ENCODE data around the gene TSPAN5. TPM values are rescaled to one million over a fixed set of nuclear protein-coding genes. Genes with fewer than 3 reads are reported as not detected.
A peak's percentile ranks its signal among the peaks of the same experiment; 100 is the strongest.
"Not testable (repeated sequence)": the region's sequence is repeated elsewhere in the genome, so short reads cannot be mapped to it uniquely, and the experiment has no call there.

The TSPAN5 gene
- 10 to 100 TPM; 16.8 to 17.4 TPM for total RNA-seq
- 10 to 100 TPM; 34.0 to 40.4 TPM for polyA plus RNA-seq

DNA sequence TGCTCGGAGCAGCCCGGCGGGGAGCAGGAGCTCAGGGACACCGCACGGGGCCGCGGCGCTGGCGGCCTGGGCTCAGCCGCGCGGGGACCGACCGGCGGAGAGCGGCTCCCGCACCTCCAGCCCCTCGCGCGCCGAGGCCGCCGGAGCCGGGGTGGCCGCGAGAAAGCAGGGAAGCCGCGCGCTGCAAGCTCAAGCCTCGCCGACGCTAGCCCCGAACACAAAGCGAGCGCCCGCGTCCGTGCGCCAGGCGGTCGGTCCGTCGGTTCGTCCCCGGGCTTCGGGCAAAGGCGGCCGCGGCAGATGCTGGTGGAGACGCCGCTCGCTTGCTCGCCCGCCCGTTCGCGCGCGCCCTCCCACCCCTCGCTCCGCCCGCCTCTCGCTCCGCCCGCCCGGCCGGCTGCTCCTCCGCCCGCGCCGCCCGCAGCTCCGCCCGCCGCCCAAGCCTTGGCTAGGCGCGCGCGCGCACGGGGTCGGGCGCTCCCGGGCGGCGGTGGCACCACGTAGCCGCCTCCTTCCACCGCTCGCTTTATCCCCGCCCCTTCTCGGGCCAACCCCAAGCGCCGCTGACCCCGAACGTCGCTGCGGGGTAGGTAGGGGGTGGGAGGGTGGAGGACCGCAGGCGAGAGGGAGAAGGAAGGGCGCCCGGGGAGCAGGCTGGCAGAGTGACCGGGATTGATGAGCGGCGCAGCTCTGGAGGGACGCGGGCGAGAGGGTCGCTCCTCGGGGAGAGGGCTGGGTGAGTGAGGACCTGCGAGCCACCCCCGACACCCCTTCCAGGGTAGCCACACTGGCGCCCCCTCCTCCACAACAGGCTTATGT lies at the start of gene TSPAN5:
TSS of gene TSPAN5 (minus strand) at position 325 of the 819 bp plus-strand sequence.
- CTCF ChIA-PET (ENCODE audit: partially characterized antibody): interaction anchor here (0.8 to 2.5 kb wide), 8 partner anchors 10 to 398 kb away, joined by 3 to 9 read pairs (median 3); partner anchors contain the start of gene METAP1
- Histone ChIP-seq H3K4me1 (ENCODE audit: insufficient read depth, low read length) (peaks cover 82% of the 10 kb centered on the region), H3K27ac (ENCODE audit: low read depth, low read length) (peak within 1 kb of the TSS; percentile 60), H3K27me3 (ENCODE audit: insufficient read depth, low read length) (no peaks in the 10 kb centered on the region), H3K9me3 (ENCODE audit: control insufficient read depth in 1 of 2, low read length in 2 of 2) (no peaks in the 10 kb centered on the region), H3K36me3 (ENCODE audit: insufficient read depth, low read length) (no peaks in the 10 kb centered on the region), H3K4me3 (ENCODE audit: low read length in 2 of 2) (peak within 1 kb of the TSS; percentile 95 to 99)
- peak within 1 kb of the TSS; percentile 91 to 100 (median 96) for H3K4me3 Mint-ChIP-seq
- intact Hi-C loops (cut with micrococcal nuclease): loop anchor here (1.0 to 10.0 kb wide), 9 partner anchors 15 to 516 kb away; partner anchors contain the start of genes EIF4E, METAP1, RAP1GDS1 and STPG2
- POLR2A ChIA-PET (ENCODE audit: partially characterized antibody): interaction anchor here (0.7 to 3.7 kb wide), 21 partner anchors 12 to 397 kb away, joined by 3 to 27 read pairs (median 6); partner anchors contain the start of genes EIF4E, METAP1 and RAP1GDS1
- no peaks in the 10 kb centered on the region for H3K27me3 Mint-ChIP-seq
- H3K36me3 Mint-ChIP-seq: peaks cover 0 to 17% of the 10 kb centered on the region in 2 donors
- peak; percentile 77 to 83 (median 80) for DNase-seq
- peaks cover 55 to 91% (median 74%) of the 10 kb centered on the region in 4 donors for H3K4me1 Mint-ChIP-seq
- no peaks in the 10 kb centered on the region for H3K9me3 Mint-ChIP-seq
- H3K27ac Mint-ChIP-seq: peak within 1 kb of the TSS; percentile 59 to 96 (median 92)

- H3K36me3 ChIP-seq (ENCODE audit: insufficient read depth, low read length): no peaks in the 10 kb centered on the region
- H3K4me1 Mint-ChIP-seq: peaks cover 34 to 55% (median 38%) of the 10 kb centered on the region in 4 donors
- H3K4me3 ChIP-seq (ENCODE audit: low read length in 2 of 2): peak overlapping the region in 1 of 2 donors; percentile 7
- peak overlapping the region in 7 of 8 donors; percentile 78 to 95 (median 90) for H3K4me3 Mint-ChIP-seq
- H3K9me3 Mint-ChIP-seq: peaks cover 0 to 30% (median 8%) of the 10 kb centered on the region in 8 donors
- ChIA-PET POLR2A (ENCODE audit: partially characterized antibody) (interaction anchor here (1.0 to 2.4 kb wide), 6 partner anchors 18 to 82 kb away, joined by 3 to 12 read pairs (median 6); partner anchors contain the start of gene TSPAN5), CTCF (ENCODE audit: partially characterized antibody) (no interaction called here)
- intact Hi-C loops (cut with micrococcal nuclease): loop anchor here (1.0 kb wide), 3 partner anchors 18 to 49 kb away; partner anchors contain the start of gene TSPAN5
- DNase-seq: no peak
- H3K27ac ChIP-seq (ENCODE audit: low read depth, low read length): peak overlapping the region; percentile 32
- peaks cover 0 to 2% of the 10 kb centered on the region in 2 donors for H3K36me3 Mint-ChIP-seq
- no peaks in the 10 kb centered on the region for H3K27me3 ChIP-seq (ENCODE audit: insufficient read depth, low read length)
- peak overlapping the region; percentile 77 to 96 (median 92) for H3K27ac Mint-ChIP-seq
- no peaks in the 10 kb centered on the region for H3K9me3 ChIP-seq (ENCODE audit: control insufficient read depth in 1 of 2, low read length in 2 of 2)
- peaks cover 36% of the 10 kb centered on the region for H3K4me1 ChIP-seq (ENCODE audit: insufficient read depth, low read length)
- H3K27me3 Mint-ChIP-seq: no peaks in the 10 kb centered on the region
Measured at GRCh38 chr4:98706935-98707334, 48.5 kb upstream of the TSPAN5 start.

- CTCF ChIA-PET (ENCODE audit: partially characterized antibody): no interaction called here
- H3K27ac ChIP-seq (ENCODE audit: low read depth, low read length): peak overlapping the region; percentile 32
- H3K36me3 Mint-ChIP-seq: peaks cover 0 to 2% of the 10 kb centered on the region in 2 donors
Measured at GRCh38 chr4:98706200-98706813, 47.9 kb upstream of the TSPAN5 start.

DNA sequence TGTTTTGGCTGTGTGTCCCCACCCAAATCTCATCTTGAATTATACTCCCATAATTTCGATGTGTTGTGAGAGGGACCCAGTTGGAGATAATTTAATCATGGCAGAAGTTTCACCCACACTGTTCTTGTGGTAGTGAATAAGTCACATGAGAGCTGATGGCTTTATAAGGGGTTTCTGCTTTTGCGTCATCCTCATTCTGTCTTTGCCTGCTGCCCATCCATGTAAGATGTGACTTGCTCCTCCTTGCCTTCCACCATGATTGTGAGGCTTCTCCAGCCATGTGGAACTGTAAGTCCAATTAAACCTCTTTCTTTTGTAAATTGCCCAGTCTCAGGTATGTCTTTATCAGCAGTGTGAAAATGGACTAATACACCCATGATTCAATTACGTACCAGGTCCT lies 47.2 kb upstream of the TSPAN5 start:
- H3K4me3 ChIP-seq (ENCODE audit: low read length in 2 of 2): peak overlapping the region in 1 of 2 donors; percentile 12
- H3K36me3 Mint-ChIP-seq; H3K36me3 ChIP-seq (ENCODE audit: insufficient read depth, low read length); intact Hi-C loops (cut with micrococcal nuclease); H3K27ac ChIP-seq (ENCODE audit: low read depth, low read length); H3K9me3 ChIP-seq (ENCODE audit: control insufficient read depth in 1 of 2, low read length in 2 of 2); H3K27me3 ChIP-seq (ENCODE audit: insufficient read depth, low read length); DNase-seq; H3K27me3 Mint-ChIP-seq; CTCF ChIA-PET (ENCODE audit: partially characterized antibody): not testable (repeated sequence)
- Mint-ChIP-seq H3K9me3 (peaks cover 0 to 30% (median 8%) of the 10 kb centered on the region in 8 donors), H3K27ac (peak overlapping the region in 5 of 7 donors; percentile 60 to 93 (median 87)), H3K4me1 (peaks cover 33 to 49% (median 38%) of the 10 kb centered on the region in 4 donors), H3K4me3 (peak overlapping the region in 6 of 8 donors; percentile 78 to 95 (median 90))
- H3K4me1 ChIP-seq (ENCODE audit: insufficient read depth, low read length): peaks cover 36% of the 10 kb centered on the region
- POLR2A ChIA-PET (ENCODE audit: partially characterized antibody): interaction anchor here (1.1 to 2.4 kb wide), 5 partner anchors 17 to 81 kb away, joined by 3 to 12 read pairs (median 9); partner anchors contain the start of gene TSPAN5

More at GRCh38 chr4:98706200-98706813, 47.9 kb upstream of the TSPAN5 start:
- no peaks in the 10 kb centered on the region for H3K36me3 ChIP-seq (ENCODE audit: insufficient read depth, low read length)
- DNase-seq: peak; percentile 72 to 84 (median 78)
- Mint-ChIP-seq H3K4me1 (peaks cover 33 to 49% (median 38%) of the 10 kb centered on the region in 4 donors), H3K4me3 (peak overlapping the region; percentile 78 to 95 (median 88)), H3K9me3 (peaks cover 0 to 30% (median 8%) of the 10 kb centered on the region in 8 donors), H3K27me3 (no peaks in the 10 kb centered on the region), H3K27ac (peak overlapping the region; percentile 77 to 96 (median 92))
- no peaks in the 10 kb centered on the region for H3K27me3 ChIP-seq (ENCODE audit: insufficient read depth, low read length)
- H3K4me1 ChIP-seq (ENCODE audit: insufficient read depth, low read length): peaks cover 36% of the 10 kb centered on the region
- POLR2A ChIA-PET (ENCODE audit: partially characterized antibody): interaction anchor here (1.0 to 2.4 kb wide), 6 partner anchors 18 to 81 kb away, joined by 3 to 12 read pairs (median 6); partner anchors contain the start of gene TSPAN5
- peak overlapping the region; percentile 12 to 34 for H3K4me3 ChIP-seq (ENCODE audit: low read length in 2 of 2)
- no peaks in the 10 kb centered on the region for H3K9me3 ChIP-seq (ENCODE audit: control insufficient read depth in 1 of 2, low read length in 2 of 2)
- intact Hi-C loops (cut with micrococcal nuclease): loop anchor here (1.0 kb wide), 3 partner anchors 17 to 48 kb away; partner anchors contain the start of gene TSPAN5

DNA sequence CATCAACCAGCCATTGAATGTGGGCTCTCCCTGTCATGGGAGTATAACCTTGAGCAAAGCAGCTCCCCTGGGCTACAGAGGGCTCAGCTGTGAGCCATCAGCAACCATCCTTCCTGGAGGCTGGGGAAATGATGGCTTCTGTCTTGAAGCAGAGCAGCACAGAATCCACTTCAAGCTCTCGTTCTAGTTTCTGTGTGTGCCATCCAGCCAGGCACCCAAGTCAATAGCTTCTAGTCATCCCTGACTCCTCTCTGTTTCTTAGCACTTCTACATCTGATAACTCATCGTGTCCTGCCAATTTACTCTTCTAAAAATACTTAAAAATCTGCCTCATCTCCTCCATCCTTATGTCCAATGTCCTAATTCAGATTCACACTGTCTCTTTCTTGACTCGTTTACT lies 42.2 kb upstream of the TSPAN5 start:
- no peaks in the 10 kb centered on the region for H3K36me3 Mint-ChIP-seq
- H3K4me1 Mint-ChIP-seq: peaks cover 9 to 29% (median 13%) of the 10 kb centered on the region in 4 donors
- ChIA-PET CTCF (ENCODE audit: partially characterized antibody) (no interaction called here), POLR2A (ENCODE audit: partially characterized antibody) (no interaction called here)
- no peaks in the 10 kb centered on the region for H3K27me3 Mint-ChIP-seq
- H3K4me3 Mint-ChIP-seq: no peak overlapping the region
- Histone ChIP-seq H3K27me3 (ENCODE audit: insufficient read depth, low read length) (no peaks in the 10 kb centered on the region), H3K27ac (ENCODE audit: low read depth, low read length) (no peak overlapping the region), H3K4me3 (ENCODE audit: low read length in 2 of 2) (no peak overlapping the region), H3K4me1 (ENCODE audit: insufficient read depth, low read length) (peaks cover 12% of the 10 kb centered on the region), H3K36me3 (ENCODE audit: insufficient read depth, low read length) (no peaks in the 10 kb centered on the region), H3K9me3 (ENCODE audit: control insufficient read depth in 1 of 2, low read length in 2 of 2) (no peaks in the 10 kb centered on the region)
- DNase-seq: no peak
- H3K27ac Mint-ChIP-seq: no peak overlapping the region
- H3K9me3 Mint-ChIP-seq: peaks cover 0 to 37% (median 13%) of the 10 kb centered on the region in 8 donors
- intact Hi-C loops (cut with micrococcal nuclease): no loop called here

- POLR2A ChIA-PET (ENCODE audit: partially characterized antibody): no interaction called here
Measured at GRCh38 chr4:98694076-98694475, 35.7 kb upstream of the TSPAN5 start.

More at GRCh38 chr4:98694076-98694475, 35.7 kb upstream of the TSPAN5 start:
- intact Hi-C loops (cut with micrococcal nuclease): no loop called here
- Histone ChIP-seq H3K4me3 (ENCODE audit: low read length in 2 of 2) (no peak overlapping the region), H3K9me3 (ENCODE audit: control insufficient read depth in 1 of 2, low read length in 2 of 2) (no peaks in the 10 kb centered on the region), H3K27me3 (ENCODE audit: insufficient read depth, low read length) (no peaks in the 10 kb centered on the region), H3K36me3 (ENCODE audit: insufficient read depth, low read length) (no peaks in the 10 kb centered on the region), H3K27ac (ENCODE audit: low read depth, low read length) (no peak overlapping the region), H3K4me1 (ENCODE audit: insufficient read depth, low read length) (peaks cover 12% of the 10 kb centered on the region)
- CTCF ChIA-PET (ENCODE audit: partially characterized antibody): interaction anchor here (1.4 kb wide), 1 partner anchor 551 kb away, joined by 3 read pairs; the partner anchor contains the start of gene STPG2
- DNase-seq: no peak
- H3K36me3 Mint-ChIP-seq: no peaks in the 10 kb centered on the region
- no peak overlapping the region for H3K4me3 Mint-ChIP-seq
- H3K9me3 Mint-ChIP-seq: peaks cover 0 to 15% (median 5%) of the 10 kb centered on the region in 8 donors
- no peaks in the 10 kb centered on the region for H3K27me3 Mint-ChIP-seq
- H3K4me1 Mint-ChIP-seq: peaks cover 14 to 21% (median 18%) of the 10 kb centered on the region in 4 donors
- no peak overlapping the region for H3K27ac Mint-ChIP-seq
